H1 (cell line): ENCODE measurements around the gene PREB. TPM values are rescaled to one million over a fixed set of nuclear protein-coding genes. Genes with fewer than 3 reads are reported as not detected.

Experiments used
- BRCA1 ChIP-seq: IDR thresholded peaks from 2 replicates; pipeline ENCODE4 v1.6.1; 2012; ENCODE audit warnings: low read depth, low read length, improper control_type of control experiment
- CHD1 ChIP-seq: IDR thresholded peaks from 2 replicates; pipeline ENCODE4 v1.6.1; 2012; ENCODE audit warnings: low read depth, low read length, improper control_type of control experiment
- EP300 ChIP-seq, 2 experiments: IDR thresholded peaks; 1 replicate in 1 of 2; 2 replicates in 1 of 2; pipeline ENCODE4 v1.6.1; 2011 to 2012; ENCODE audit warnings: low read depth in 2 of 2, low read length in 2 of 2, mild to moderate bottlenecking in 2 of 2, borderline replicate concordance in 1 of 2, inconsistent platforms in 1 of 2, moderate library complexity in 1 of 2
- GABPA ChIP-seq: IDR thresholded peaks from 2 replicates; pipeline ENCODE4 v1.6.1; 2011; ENCODE audit warnings: mild to moderate bottlenecking, low read length, moderate library complexity, borderline replicate concordance; ENCODE audit not compliant: insufficient read depth
- KDM1A ChIP-seq: fragments of 200-600, 300-600 bp; sonication (generic); IDR thresholded peaks from 2 replicates; pipeline ENCODE4 v1.7.1; 2016; ENCODE audit warnings: mild to moderate bottlenecking, low read length, borderline replicate concordance
- KDM4A ChIP-seq: IDR thresholded peaks from one replicate; pipeline ENCODE4 v1.7.1; 2012; ENCODE audit warnings: low read depth, mild to moderate bottlenecking, moderate library complexity, low read length, inconsistent platforms; ENCODE audit not compliant: severe bottlenecking
- MAX ChIP-seq: IDR thresholded peaks from 2 replicates; pipeline ENCODE4 v1.6.1; 2012; ENCODE audit warnings: inconsistent platforms
- POU5F1 ChIP-seq: IDR thresholded peaks from 2 replicates; pipeline ENCODE4 v1.6.1; 2011; ENCODE audit warnings: low read depth, mild to moderate bottlenecking, low read length, moderate library complexity
- RBBP5 ChIP-seq: IDR thresholded peaks from 2 replicates; pipeline ENCODE4 v1.7.1; 2012; ENCODE audit warnings: low read depth, mild to moderate bottlenecking, inconsistent platforms, low read length, moderate library complexity, borderline replicate concordance
- SIRT6 ChIP-seq: IDR thresholded peaks from one replicate; pipeline ENCODE4 v1.7.1; 2012; ENCODE audit warnings: low read length, inconsistent platforms
- SP1 ChIP-seq: IDR thresholded peaks from 2 replicates; pipeline ENCODE4 v1.6.1; 2011; ENCODE audit warnings: low read depth, low read length
- TAF1 ChIP-seq: IDR thresholded peaks from 2 replicates; pipeline ENCODE4 v1.6.1; 2011; ENCODE audit warnings: mild to moderate bottlenecking, low read depth, low read length
- YY1 ChIP-seq: IDR thresholded peaks from 2 replicates; pipeline ENCODE4 v1.6.1; 2011; ENCODE audit warnings: low read depth, mild to moderate bottlenecking, low read length
- polyA plus RNA-seq, 7 experiments: library from polyadenylated mRNA; depleted of rRNA in 3 of 7; stranded (reverse) in 5 of 7; unstranded in 2 of 7; fragments of >200 nt in 5 of 7; fragments of 200-250 nt in 2 of 7; gene quantifications; 1 replicate in 5 of 7; 2 replicates in 1 of 7; 4 replicates in 1 of 7; pipeline versions ENCODE4 v1.2.1 to v1.2.3, GENCODE V29; 2011 to 2013; ENCODE audit warnings: missing spikeins in 2 of 7, mixed read lengths in 2 of 7
- total RNA-seq: library from RNA; stranded (reverse); fragmentation: NEBNext Ultra II Directional; extraction: Animal tissue kit (Norgen Biotek cat#: 25700); gene quantifications from 2 replicates; pipeline ENCODE4 v1.2.1, GENCODE V29; 2021

The PREB gene
- total and polyA plus RNA-seq, 2 of the 8 experiments (the other 6 are each of a cell fraction or from before 2014, with no cell fraction given), result 54.1 to 72.2 TPM

DNA sequence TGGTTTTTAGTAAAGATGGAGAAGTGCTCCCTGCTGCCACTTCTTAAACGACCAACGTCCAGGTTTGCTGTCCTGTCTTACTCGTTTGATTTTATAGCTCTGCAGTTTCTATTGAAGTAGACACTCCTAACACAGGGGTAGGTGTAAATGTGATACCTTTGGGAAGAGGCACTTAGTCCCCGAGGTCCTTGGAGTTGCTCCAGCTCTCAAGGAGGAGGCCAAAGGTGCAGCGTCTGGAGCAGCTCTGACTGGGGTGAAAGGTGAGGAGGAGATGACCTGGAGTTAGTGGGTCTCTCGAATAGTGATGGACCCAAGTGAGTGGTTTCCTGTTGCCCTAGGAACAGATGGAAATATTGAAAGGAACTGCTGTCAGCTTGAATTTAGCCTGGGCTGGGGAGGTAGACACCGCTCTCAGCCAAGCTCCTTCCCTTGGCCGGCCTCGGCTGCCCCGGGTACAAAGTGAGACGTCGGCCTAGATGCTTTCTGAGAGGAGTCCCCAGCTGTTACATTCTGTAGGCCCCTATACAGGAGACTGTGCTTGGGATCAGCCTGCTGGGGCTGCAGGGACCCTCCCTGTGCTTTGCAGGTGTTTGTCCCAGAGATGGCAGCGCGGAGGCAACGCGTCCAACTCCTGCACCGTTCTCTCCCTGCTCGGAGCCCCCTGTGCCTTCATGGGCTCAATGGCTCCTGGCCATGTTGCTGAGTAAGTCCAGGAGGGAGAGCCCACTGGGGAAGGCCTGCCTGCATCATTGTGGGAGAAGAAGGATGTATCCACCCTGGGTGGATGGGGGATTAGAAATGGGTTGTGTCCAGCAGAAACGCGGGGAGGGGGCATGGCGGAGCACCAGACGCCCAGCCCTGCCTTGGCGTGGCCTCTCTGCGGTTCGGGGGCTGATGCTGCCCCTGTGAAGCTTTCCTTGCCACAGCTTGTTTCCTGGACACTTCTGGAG is 42.4 kb downstream of the PREB start (continued):
- no peak for TF ChIP-seq GABPA
- TF ChIP-seq SP1, result no peak
- TF ChIP-seq POU5F1, result no peak
- TF ChIP-seq RBBP5, result no peak
- TF ChIP-seq EP300 (IDR thresholded peaks at IDR 0.05; ENCODE audit: borderline replicate concordance in 1 of 2, low read depth in 2 of 2, low read length in 2 of 2), result no peak
- TF ChIP-seq TAF1, result no peak
- no peak for TF ChIP-seq SIRT6
- no peak for TF ChIP-seq KDM1A
- no peak for TF ChIP-seq MAX
- TF ChIP-seq YY1, result no peak
- no peak for TF ChIP-seq BRCA1
- TF ChIP-seq KDM4A, result no peak
- TF ChIP-seq CHD1, result no peak
- TF ChIP-seq, all 59 proteins: peak for 0
